Ovary (tissue), 3 donors: Measurements from ENCODE around the gene TMC6.

ENCODE experiments used
- POLR2A ChIP-seq: fragments of 450-650 bp; IDR thresholded peaks from one replicate; pipeline ENCODE4 v1.6.1; 2017; ENCODE audit warnings: antibody characterized with exemption, mild to moderate bottlenecking, moderate library complexity
- TF ChIP-seq, protein P1 (sequence below), 3 donors: fragments of 450-650 bp in 2 of 3; fragments of 200-600 bp in 1 of 3; IDR thresholded peaks; one replicate each; pipeline versions ENCODE4 v1.5.1 to v1.8.0; 2016 to 2022; ENCODE audit warnings: antibody characterized with exemption in 3 of 3, mild to moderate bottlenecking in 1 of 3
- donor health status: DM: no; HTN: no; CAD: no.

DNA sequence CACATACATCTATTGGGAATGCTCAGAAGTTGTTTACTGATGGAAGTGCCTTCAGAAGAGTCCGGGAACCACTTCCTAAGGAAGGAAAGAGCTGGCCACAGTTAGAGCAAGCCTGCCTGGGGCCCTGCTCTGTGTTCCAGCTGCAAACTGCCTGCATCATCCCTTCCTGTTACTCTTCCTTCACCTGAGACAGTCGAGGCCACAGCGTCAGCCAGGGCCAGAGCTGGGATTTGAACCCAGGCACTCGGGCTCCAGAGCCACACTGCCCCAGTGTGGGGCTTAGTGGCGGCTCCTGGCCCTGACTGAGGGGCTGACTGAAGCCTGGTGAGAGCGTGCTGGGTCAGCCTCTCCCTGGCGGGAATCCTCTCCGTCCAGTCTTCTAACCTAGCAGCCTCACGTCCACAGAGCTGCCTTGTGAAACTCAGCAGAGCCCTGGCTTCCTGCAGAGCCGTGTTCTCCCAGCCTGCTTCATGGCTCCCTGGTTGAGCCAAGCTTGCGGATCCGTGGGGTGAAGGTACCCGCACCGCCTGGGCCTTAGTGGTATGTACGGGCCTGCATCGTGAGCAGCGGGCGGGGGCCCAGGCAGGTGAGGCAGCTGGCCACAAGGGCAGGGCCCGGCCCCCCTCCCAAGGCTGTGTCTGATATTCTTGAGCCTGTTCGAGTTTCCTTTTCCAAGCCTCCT lies 13.0 kb upstream of the TMC6 start:
- no peak for TF ChIP-seq POLR2A
- TF ChIP-seq, protein P1, sequence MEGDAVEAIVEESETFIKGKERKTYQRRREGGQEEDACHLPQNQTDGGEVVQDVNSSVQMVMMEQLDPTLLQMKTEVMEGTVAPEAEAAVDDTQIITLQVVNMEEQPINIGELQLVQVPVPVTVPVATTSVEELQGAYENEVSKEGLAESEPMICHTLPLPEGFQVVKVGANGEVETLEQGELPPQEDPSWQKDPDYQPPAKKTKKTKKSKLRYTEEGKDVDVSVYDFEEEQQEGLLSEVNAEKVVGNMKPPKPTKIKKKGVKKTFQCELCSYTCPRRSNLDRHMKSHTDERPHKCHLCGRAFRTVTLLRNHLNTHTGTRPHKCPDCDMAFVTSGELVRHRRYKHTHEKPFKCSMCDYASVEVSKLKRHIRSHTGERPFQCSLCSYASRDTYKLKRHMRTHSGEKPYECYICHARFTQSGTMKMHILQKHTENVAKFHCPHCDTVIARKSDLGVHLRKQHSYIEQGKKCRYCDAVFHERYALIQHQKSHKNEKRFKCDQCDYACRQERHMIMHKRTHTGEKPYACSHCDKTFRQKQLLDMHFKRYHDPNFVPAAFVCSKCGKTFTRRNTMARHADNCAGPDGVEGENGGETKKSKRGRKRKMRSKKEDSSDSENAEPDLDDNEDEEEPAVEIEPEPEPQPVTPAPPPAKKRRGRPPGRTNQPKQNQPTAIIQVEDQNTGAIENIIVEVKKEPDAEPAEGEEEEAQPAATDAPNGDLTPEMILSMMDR (IDR thresholded peaks at IDR 0.05), result no peak
